Gastrocnemius medialis (tissue), 4 donors: ENCODE results near the gene SLC25A5. TPM values are rescaled to one million over a fixed set of nuclear protein-coding genes. Genes with fewer than 3 reads are reported as not detected.

Source experiments
- ATAC-seq, 2 donors: fragments of 150-250 bp; one replicate each; pipeline ENCODE4 v1.9.1; 2016
- DNase-seq, 2 donors: peaks; one replicate each; pipeline ENCODE4 v3.0.0-alpha.2; 2019
- H3K27ac ChIP-seq, 4 donors: fragments of 200-600 bp; sonication (generic); 1 replicate in 1 of 4; 2 replicates in 3 of 4; pipeline ENCODE4 v1.5.1; 2016 to 2018; ENCODE audit warnings: mild to moderate bottlenecking in 2 of 4, moderate library complexity in 1 of 4
- H3K27me3 ChIP-seq, 3 donors: fragments of 200-600 bp; sonication (generic) in 2 of 3; 1 replicate in 1 of 3; 2 replicates in 2 of 3; pipeline versions ENCODE4 v1.5.1 to v1.6.0; 2016 to 2019; ENCODE audit warnings: mild to moderate bottlenecking in 1 of 3, moderate library complexity in 1 of 3
- H3K36me3 ChIP-seq, 2 donors: fragments of 200-600 bp; sonication (generic) in 1 of 2; one replicate each; pipeline ENCODE4 v1.5.1; 2017 to 2018
- H3K4me1 ChIP-seq, 2 donors: fragments of 200-600 bp; sonication (generic) in 1 of 2; one replicate each; pipeline ENCODE4 v1.5.1; 2016 to 2017; ENCODE audit warnings: mild to moderate bottlenecking in 2 of 2
- H3K4me3 ChIP-seq, 4 donors: fragments of 200-600 bp; sonication (generic) in 3 of 4; 1 replicate in 1 of 4; 2 replicates in 3 of 4; pipeline ENCODE4 v1.5.1; 2016 to 2019; ENCODE audit warnings: mild to moderate bottlenecking in 2 of 4
- H3K9me3 ChIP-seq, 3 donors: fragments of 200-600 bp; sonication (generic) in 2 of 3; 1 replicate in 1 of 3; 2 replicates in 2 of 3; pipeline ENCODE4 v1.5.1; 2016 to 2019
- CTCF ChIP-seq, 5 experiments: fragments of 450-650 bp in 3 of 5; fragments of 200-600 bp in 2 of 5; sonication (generic) in 2 of 5; IDR thresholded peaks in 4 of 5; conservative IDR thresholded peaks in 1 of 5; 1 replicate in 4 of 5; 2 replicates in 1 of 5; pipeline ENCODE4 v1.5.1; 2016 to 2019; ENCODE audit warnings: antibody characterized with exemption in 5 of 5, mild to moderate bottlenecking in 3 of 5, moderate library complexity in 3 of 5
- POLR2A ChIP-seq, 2 donors: fragments of 450-650 bp; IDR thresholded peaks; one replicate each; pipeline ENCODE4 v1.6.1; 2017; ENCODE audit warnings: antibody characterized with exemption in 2 of 2, mild to moderate bottlenecking in 2 of 2, moderate library complexity in 2 of 2
- in situ Hi-C, 4 donors: fragments of 200-750 bp; cut with MboI; loops; one replicate each; pipeline versions ENCODE4 v1.15.0 to v1.8.0; 2017; ENCODE audit warnings: low sequenced_read_pairs in 4 of 4
- intact Hi-C: fragments of 100-400 bp; cut with DNase I; formaldehyde crosslinking; loops from one replicate; pipeline ENCODE4 v1.15.1; 2023; ENCODE audit warnings: low total_unique reads
- total RNA-seq, 4 donors: library from RNA; depleted of rRNA; stranded (reverse); fragments of >200 nt; gene quantifications; one replicate each; pipeline versions ENCODE4 v1.1.0 to v1.2.3, GENCODE V29; 2016

Gene SLC25A5
- total RNA-seq, 4 donors from 2014 or later: 38.2 to 65.3 (median 52.2) TPM

DNA sequence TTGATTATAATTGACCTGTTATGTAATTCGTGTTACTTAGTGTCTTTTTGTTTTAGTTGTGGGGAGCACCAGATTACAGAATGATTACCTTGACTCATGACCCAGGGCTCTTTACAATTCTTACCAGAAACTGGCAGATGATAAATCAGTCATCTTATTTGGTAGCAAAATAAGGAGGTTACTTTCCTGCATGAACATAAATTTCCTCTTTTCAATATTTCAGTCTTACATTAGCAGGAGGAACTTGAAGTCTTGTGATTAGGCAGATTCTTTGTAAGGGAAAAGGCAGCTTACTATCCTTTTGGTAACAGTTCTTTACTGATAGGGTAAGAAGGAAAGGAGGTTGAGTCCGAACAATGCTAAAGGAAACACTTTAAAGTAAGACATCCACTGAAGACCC is 26.0 kb upstream of the SLC25A5 start:
- H3K27me3 ChIP-seq: no peaks in the 10 kb centered on the region
- in situ Hi-C loops: no loop called here
- no peaks in the 10 kb centered on the region for H3K36me3 ChIP-seq
- no peak for TF ChIP-seq CTCF (IDR thresholded peaks at IDR 0.05 in 4 of 5, conservative IDR thresholded peaks at IDR 0.05 in 1 of 5)
- TF ChIP-seq POLR2A (IDR thresholded peaks at IDR 0.05): no peak
- H3K4me1 ChIP-seq: no peaks in the 10 kb centered on the region
- intact Hi-C loops: no loop called here
- ATAC-seq: no peak
- H3K9me3 ChIP-seq: no peaks in the 10 kb centered on the region
- H3K27ac ChIP-seq: no peak overlapping the region
- DNase-seq: no peak
- H3K4me3 ChIP-seq: no peak overlapping the region

GRCh38 chrX:119453202-119453601 is 15.0 kb upstream of the SLC25A5 start:
- H3K9me3 ChIP-seq: no peaks in the 10 kb centered on the region
- TF ChIP-seq CTCF (IDR thresholded peaks at IDR 0.05 in 4 of 5, conservative IDR thresholded peaks at IDR 0.05 in 1 of 5): no peak
- TF ChIP-seq POLR2A (IDR thresholded peaks at IDR 0.05): no peak
- intact Hi-C loops: no loop called here
- no peaks in the 10 kb centered on the region for H3K27me3 ChIP-seq
- no peak for ATAC-seq
- no peak overlapping the region for H3K27ac ChIP-seq
- no peaks in the 10 kb centered on the region for H3K4me1 ChIP-seq
- H3K4me3 ChIP-seq: no peak overlapping the region
- in situ Hi-C loops: no loop called here
- no peaks in the 10 kb centered on the region for H3K36me3 ChIP-seq
- DNase-seq: no peak

DNA sequence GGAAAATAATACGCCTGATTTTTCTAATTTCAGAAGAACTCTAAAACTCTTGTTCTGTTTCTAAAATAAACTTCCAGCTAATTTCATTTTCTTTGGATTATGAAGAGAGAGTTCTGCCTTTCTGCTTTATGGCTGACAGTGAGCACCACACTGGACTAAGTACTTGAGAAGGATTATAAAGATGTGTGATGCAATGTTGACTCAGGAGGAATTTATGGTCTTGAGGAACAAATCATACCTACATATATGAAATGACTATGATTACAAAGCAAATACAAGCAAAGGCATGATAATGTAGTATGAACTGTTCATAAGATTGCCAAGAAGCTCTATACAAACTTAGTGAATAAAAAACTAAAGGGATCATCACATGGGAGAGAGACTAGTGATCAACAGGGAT is 13.0 kb upstream of the SLC25A5 start:
- Histone ChIP-seq H3K4me1 (no peaks in the 10 kb centered on the region), H3K9me3 (no peaks in the 10 kb centered on the region), H3K27me3 (no peaks in the 10 kb centered on the region), H3K36me3 (no peaks in the 10 kb centered on the region), H3K4me3 (no peak overlapping the region), H3K27ac (no peak overlapping the region)
- intact Hi-C loops (no loop called here), in situ Hi-C loops (no loop called here)
- ATAC-seq (no peak), DNase-seq (no peak)
- TF ChIP-seq POLR2A (IDR thresholded peaks at IDR 0.05): no peak
- no peak for TF ChIP-seq CTCF (IDR thresholded peaks at IDR 0.05 in 4 of 5, conservative IDR thresholded peaks at IDR 0.05 in 1 of 5)

- H3K36me3 ChIP-seq: no peaks in the 10 kb centered on the region
- DNase-seq (no peak), ATAC-seq (no peak)
- in situ Hi-C loops (no loop called here), intact Hi-C loops (no loop called here)
- H3K27ac ChIP-seq: no peak overlapping the region
- no peaks in the 10 kb centered on the region for H3K4me1 ChIP-seq
- no peaks in the 10 kb centered on the region for H3K27me3 ChIP-seq
- TF ChIP-seq CTCF (IDR thresholded peaks at IDR 0.05 in 4 of 5, conservative IDR thresholded peaks at IDR 0.05 in 1 of 5): no peak
- no peak for TF ChIP-seq POLR2A (IDR thresholded peaks at IDR 0.05)
- no peaks in the 10 kb centered on the region for H3K9me3 ChIP-seq
- no peak overlapping the region for H3K4me3 ChIP-seq
These were observed 9.1 kb upstream of the SLC25A5 start for GRCh38 chrX:119459181-119459580.

GRCh38 chrX:119465555-119465954 is 2.7 kb upstream of the SLC25A5 start:
- TF ChIP-seq POLR2A (IDR thresholded peaks at IDR 0.05) (no peak), CTCF (IDR thresholded peaks at IDR 0.05 in 4 of 5, conservative IDR thresholded peaks at IDR 0.05 in 1 of 5) (no peak)
- intact Hi-C loops (loop anchor here (5.0 to 10.0 kb wide), 4 partner anchors 228 to 477 kb away; partner anchors contain the start of genes NDUFA1, NKAP, PGRMC1 and RNF113A), in situ Hi-C loops (no loop called here)
- H3K27ac ChIP-seq: no peak overlapping the region
- peaks cover 0 to 6% of the 10 kb centered on the region in 2 donors for H3K4me1 ChIP-seq
- no peak for ATAC-seq
- no peaks in the 10 kb centered on the region for H3K27me3 ChIP-seq
- no peaks in the 10 kb centered on the region for H3K9me3 ChIP-seq
- DNase-seq: no peak
- H3K4me3 ChIP-seq: no peak overlapping the region
- peaks cover 0 to 6% of the 10 kb centered on the region in 2 donors for H3K36me3 ChIP-seq
